ENCODE measurements around the gene CYP4V2.

DNA sequence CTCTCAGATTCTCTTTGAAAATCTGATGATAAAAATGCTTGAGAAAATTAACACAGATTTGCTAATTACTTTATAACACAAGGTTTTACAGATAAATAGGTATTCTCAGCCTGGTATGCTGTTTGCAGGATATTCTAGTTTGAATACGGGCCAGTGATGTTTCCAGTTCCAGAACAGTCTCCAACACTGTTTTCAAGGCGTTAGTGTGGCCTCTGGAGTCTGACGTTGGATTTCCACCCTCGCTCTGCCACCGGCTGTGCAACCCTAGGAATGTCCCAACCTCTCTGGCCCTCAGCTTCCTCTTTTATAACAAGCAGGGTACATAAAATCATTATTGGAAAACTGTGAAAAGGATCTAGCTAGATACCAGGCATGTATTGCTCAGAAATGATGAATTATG lies 23.8 kb upstream of the CYP4V2 start:
- TF ChIP-seq POLR2A (IDR thresholded peaks at IDR 0.05), result no peak
- TF ChIP-seq, protein P1, sequence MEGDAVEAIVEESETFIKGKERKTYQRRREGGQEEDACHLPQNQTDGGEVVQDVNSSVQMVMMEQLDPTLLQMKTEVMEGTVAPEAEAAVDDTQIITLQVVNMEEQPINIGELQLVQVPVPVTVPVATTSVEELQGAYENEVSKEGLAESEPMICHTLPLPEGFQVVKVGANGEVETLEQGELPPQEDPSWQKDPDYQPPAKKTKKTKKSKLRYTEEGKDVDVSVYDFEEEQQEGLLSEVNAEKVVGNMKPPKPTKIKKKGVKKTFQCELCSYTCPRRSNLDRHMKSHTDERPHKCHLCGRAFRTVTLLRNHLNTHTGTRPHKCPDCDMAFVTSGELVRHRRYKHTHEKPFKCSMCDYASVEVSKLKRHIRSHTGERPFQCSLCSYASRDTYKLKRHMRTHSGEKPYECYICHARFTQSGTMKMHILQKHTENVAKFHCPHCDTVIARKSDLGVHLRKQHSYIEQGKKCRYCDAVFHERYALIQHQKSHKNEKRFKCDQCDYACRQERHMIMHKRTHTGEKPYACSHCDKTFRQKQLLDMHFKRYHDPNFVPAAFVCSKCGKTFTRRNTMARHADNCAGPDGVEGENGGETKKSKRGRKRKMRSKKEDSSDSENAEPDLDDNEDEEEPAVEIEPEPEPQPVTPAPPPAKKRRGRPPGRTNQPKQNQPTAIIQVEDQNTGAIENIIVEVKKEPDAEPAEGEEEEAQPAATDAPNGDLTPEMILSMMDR (IDR thresholded peaks at IDR 0.05), result no peak
